Hematopoietic multipotent progenitor cell treated with erythropoietin and hydrocortisone succinate and interleukin-3 and kit ligand, for 6 days (in vitro differentiated cells): ENCODE results near the gene TNFRSF13B.

Experiments
- DNase-seq: peaks from one replicate; pipeline ENCODE4 v3.0.0-alpha.2; 2015

The TNFRSF13B gene

DNA sequence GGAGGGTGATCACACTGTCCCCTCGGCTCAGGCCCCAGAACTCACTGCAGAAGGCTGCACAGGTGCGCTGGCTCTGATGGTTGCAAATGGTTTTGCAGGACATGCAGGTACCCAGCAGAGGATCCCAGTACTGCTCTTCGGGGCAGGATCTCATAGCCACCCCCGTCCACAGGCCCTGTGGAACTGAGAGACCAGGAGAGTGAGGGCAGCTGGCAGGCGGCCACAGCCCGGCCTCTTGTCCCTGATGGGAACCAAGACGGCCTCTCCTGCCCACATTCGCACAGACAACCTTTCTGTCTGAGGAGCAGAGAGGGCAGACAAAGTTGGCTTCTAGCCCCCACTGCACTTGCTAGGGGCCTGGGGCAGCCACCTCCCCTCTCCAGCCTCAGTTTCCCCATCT, 19.5 kb downstream of the TNFRSF13B start:
- DNase-seq = no peak

DNA sequence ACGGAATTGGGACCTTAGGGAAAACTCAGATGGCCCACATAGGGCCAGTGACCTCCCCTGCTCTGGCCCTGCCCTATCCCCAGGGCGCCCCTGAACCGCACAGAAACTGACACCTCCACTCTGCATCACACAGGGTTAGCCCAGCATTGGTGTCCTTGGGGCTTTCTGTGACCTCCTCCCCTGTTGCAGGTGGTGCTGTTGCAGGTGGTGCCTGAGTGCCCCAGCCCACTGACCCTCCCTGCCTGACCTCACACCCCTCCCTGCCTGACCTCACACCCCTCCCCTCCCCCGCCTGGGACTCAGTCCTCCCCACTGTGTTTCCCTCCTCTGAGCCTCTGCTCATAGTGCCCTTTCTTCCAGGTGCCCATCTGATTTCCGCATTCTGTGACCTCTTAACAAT, 21.4 kb downstream of the TNFRSF13B start:
- no peak for DNase-seq

DNA sequence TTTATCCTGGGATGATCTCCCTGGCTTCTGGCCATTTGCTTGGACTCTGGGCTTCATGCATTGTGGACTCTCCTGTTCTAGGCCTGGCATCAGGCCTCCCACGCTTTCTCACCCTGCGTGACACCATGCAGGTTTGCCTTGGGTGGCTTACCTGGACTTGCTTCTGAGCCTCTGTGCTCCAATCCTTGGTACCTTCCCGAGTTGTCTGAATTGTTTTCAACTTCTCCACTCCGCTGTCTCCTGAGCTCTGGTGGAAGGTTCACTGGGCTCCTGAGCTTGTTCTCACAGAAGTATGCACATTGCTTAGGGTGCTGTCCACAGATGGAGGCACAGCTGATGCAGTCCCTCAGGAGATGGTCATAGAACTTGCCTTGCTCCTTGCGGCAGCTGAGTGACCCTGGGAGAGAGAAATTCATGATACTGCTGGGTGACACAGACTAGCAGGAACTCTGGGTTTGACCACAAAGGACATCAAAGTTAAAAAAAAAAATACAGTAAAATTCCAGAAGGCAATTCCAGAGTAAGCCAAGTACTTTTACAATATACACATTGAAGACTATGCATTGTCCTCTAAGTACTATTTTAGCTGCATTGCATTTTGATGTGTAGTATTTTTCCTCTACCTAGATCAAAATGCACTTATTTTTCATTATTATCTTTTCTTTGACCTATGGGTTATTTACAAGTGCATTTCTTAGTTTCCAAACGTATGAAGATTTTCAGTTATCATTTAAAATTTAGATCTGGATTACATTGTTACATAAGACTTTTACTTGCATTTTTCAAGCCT, 23.1 kb downstream of the TNFRSF13B start:
- no peak for DNase-seq

DNA sequence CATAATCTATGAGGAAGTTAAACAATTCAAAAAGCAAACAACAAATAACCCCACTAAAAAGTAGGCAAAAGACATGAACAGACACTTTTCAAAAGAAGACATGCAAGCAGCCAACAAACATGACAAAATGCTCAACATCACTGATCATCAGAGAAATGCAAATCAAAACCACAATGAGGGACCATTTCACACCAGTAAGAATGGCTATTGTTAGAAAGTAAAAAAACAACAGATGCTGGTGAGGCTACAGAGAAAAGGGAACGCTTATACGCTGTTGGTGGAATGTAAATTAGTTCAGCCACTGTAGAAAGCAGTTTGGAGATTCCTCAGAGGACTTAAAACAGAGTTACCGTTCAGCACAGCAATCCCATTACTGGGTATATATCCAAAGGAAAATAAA, 24.4 kb downstream of the TNFRSF13B start:
- DNase-seq = no peak

DNA sequence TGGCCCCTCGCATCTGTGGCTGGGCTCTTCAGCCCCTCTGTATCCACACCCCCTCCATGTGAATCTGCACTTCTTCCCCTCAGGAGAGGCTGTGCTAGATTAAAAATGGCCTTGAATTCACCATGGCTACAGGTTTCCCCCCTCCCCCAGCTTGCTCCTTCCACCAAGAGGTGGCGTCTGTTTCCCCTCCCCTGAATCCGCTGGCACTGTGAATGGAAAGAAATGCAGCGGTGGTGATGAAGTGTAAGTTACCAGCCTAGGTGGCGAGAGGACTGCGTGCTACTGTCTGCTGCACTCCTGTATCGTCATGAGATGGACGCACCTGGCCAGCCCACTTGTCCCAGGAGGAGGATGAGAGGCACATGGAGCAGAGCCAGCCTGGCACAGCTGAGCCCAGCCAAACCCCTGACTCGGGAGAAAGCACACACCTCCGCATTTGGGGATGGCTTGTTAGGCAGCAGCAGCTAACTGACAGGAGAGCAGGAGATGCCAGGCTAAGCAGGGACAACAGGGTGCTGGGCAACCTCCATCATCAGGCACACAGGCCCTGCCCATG, 26.2 kb downstream of the TNFRSF13B start:
- DNase-seq = no peak

DNA sequence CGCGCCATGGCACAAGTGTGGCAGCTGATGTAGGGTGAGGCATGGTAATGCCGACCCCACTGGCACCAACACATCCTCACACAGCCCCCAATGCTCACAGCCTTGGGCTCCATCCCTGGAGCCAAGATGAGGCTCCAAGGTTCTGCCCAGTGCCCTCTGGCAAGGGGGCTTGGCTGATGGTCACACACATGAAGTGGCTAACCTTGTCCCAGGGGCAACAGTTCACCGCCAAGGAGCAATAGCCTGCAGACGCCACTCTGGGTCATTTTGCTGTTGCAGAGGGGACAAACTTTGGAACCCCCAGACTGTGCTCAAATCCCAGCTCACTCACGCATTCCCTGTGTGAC, 26.8 kb downstream of the TNFRSF13B start:
- no peak for DNase-seq

DNA sequence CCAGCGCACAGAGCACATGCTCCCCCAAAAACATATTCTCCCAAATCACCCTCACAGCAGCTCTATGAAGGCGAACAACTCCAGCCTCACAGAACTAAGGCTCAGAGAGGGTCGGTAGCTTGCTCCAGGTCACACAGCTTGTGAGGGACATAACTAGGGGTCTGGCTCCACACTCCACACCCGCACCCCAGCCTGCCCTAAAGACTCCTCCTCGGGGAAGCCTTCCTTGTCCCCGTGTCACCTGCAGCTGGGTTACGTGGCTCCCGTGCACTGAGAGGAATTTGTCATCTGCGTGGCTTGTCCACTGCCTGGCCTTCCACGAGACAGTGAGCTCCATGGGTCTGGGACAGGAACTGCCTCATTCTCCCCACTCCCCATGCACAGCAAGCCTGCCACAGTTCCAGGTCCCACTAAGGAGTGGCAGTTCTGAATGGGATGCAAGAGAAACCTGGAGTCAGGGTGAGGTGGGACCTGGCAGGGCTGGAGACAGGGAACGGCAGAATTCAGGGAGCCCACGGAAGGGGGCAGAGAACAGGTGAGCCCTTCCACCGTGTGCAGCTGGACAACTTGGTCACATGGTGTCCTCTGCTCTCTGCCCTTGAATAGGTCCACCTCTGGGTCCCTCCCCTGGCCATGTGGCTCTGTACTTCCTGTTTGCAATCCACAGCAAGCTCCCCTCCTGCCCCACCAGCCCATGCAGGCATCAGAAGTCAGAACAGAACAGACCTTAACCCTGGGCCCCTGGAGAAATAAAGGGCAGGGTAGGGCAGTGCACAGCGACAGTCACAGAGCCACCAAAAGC, 27.4 kb downstream of the TNFRSF13B start:
- no peak for DNase-seq

DNA sequence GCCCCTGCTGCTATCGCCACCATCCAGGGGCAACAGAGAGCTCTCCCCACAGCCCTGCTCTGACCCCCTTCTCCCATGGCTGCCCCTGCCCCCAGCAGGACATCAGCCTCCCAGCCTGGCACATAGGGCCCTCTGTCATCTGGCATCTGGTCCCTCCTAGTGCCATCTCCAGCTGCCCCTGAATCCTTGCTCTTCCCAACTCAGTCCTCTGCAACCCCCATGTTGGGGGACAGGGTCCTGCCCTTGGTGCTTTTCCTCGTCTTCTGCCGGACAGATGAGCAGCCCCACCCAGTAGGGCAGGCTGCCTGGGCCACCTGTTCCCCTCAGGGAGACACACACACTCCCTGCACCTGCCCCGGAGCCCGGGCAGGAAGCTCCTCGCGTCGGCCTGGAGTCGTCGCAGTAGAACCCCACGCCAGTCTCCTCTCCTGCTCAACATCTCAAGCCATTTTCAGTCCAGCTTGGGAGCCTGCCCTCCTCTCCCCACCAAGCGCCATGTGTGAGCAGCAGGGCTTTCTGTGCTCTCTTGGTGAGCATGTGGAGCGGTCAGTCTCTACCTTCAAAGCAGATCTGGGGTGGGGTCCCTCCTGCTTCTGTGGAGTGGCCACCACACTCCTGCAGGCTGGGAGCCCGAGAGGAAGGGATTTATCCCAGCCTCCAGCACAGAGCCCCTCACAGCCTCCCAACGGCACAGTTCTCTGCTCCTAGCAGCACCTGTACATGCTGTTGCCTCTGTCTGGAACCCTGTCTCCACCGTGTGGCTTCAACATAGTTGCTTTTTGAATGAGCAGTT, 28.2 kb downstream of the TNFRSF13B start:
- DNase-seq = no peak

DNA sequence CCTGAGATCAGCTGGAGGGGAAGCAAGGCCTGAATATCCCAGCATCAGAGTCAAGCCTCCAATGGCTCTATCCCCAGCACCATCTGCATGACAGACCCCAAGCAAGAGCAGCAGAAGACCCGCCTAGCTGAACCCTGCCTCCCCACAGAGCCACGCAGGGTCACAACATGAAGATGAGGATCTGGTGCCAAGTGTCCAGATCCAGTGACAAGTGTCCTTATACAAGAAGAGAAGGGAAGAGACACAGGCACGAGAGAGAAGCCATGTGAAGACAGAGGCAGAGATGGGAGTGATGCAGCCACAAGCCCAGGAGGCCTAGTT, 28.9 kb downstream of the TNFRSF13B start:
- no peak for DNase-seq

DNA sequence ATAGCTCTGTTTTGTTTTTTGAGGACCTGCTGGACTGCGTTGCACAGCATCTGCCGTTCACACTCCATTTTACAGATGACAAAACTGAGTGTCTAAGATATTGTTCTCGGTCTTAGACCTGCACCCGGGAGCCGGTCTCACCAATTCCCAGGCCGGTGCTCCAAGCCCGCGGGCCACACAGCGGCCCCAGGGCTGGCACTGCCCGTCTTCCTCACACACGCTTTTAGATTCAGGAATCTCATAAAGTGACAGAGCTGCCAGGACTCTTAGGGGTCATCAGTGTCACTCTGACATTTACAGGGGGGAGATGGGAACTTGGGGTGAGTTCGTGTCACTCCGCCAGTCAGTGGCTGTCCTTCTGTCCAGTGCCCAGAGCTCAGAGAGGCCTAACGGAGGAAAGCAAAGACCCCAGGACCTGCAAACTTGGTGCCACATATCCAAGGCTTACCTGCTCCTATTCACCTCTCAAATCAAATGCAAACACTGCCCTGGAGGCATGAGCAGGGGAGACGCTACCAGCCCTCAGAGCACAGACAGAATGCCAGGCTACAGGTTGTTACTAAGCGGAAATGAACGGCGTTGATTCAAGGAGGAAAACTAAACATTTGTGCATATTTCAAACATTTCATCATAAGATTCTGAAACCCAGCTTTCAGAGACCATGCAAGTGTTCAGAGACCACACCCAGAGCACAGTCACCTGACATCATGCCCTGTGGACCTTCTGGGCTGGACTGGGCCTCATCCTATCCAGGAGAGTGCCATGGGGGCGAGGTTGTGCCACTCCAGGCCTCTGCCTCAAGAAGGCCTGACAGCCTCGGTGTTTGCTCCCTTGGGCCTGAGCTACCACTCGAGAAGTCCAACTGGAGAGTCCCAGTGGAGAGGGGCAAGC, 29.5 kb downstream of the TNFRSF13B start:
- DNase-seq = no peak

DNA sequence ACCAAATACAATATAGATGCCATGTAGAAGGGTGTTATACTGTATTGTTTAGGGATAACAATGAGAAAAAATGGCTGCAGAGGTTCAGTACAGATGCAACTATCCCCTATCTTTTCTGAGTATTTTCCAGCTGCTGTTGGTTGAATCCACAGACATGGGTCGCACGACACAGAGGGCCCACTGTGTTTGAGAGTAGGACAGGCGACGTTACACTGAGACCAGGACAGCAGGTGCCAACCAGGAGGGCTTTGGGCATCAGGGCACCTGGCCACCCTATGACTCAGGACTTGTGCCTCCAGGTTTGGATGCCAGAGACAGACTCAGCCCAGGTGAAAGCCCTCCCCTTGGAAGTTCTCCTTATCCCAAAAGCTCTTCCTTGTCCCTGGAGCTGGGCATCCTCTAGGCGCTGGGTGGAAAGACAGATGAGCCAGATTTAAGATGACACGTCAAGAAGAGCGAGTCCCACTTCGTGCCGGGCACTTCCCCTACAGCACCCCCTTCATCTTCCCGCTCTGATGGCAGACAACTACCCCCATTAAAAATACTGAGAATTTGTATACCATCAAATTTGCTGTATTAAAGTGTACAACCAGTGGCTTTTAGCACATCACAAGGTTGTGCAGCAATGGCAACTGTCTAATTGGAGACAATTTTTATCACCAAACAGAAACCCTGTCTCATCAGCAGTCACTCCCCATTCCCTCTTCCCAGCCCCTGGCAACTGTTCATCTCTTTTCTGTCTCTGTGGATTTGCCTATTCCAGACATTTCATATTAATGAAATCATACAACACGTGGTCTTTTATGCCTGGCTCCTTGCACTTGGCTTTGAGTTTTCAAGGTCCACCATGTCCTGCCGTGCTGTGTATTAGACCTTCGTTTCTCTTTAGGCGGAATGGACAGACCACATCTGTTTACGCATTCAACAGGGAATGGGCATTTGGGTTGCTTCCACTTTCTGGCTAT, 30.6 kb downstream of the TNFRSF13B start:
- no peak for DNase-seq

DNA sequence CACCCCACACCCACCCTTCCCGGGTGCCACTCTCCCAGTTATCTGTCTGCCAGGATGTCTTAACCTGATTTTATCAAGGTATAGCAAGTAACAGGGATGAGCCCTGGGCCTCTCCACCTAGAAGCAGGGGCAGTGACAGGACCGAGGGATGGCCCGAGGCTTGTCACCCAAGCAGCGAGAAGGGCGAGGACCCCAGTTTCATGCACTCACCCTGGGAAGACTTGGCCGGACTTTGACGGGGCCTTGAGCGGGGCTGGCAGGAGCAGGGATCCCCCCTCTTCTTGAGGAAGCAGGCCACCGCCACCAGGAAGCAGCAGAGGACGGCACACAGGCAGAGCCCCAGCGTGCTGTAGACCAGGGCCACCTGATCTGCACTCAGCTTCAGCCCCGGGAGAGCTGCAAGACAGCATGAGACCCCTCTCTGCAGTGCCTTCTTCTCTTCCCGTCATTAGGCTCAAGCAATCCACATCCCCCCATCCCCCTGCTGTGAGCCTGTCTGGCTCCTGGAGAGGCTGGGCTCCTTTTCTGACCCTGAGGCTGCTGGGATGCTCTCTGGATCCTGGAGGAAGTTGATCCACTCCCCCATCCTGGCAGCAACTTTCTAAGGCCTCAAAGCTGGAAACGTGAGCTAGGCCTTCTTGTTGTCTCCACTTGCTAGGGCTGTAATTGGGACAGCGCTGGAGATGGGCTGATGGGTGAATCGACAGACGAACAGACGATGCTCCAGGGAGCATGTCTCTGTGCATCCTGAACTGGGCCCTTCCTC, 31.6 kb downstream of the TNFRSF13B start:
- no peak for DNase-seq

DNA sequence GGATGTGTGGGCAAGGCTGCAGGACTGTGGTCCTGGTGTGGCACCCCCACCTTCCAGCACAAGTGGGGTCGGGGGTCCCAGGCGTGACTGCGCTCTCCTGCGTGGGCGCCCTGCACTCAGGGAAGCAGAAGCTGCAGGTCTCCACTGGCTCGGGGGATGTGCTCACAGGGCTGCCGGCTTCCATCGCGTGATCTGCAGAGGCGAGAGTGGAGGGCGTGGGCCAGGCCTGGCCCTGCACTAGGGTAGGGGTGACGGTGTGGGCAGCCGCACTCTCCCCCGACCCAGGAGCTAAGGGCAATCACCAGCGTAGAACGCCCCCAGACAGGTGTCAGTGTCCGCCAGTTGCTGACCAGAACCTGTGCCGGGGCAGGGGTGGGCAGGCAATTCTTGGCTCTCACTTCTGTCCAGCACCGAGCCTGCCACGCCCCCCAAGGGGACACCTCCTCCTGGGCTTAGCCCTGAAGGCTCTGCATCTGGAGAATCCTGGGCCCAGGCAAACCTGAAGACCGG, 32.3 kb downstream of the TNFRSF13B start:
- no peak for DNase-seq

DNA sequence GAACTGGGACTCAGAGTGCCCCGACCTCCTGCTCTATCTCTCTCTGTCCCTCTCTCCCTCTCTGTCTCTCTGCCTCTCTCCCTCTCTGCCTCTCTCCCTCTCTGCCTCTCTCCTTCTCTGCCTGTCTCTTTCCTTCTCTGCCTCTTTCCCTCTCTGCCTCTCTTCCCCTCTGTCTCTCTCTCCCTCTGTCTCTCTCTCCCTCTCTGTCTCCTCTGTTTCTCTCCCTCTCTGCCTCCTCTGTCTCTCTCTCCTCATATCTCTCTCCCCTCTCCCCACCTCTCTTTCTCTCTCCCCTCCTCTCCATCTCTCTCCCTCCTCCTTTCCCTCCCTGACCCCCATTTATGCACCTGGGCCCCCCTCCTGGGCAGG, 32.7 kb downstream of the TNFRSF13B start:
- DNase-seq = no peak

DNA sequence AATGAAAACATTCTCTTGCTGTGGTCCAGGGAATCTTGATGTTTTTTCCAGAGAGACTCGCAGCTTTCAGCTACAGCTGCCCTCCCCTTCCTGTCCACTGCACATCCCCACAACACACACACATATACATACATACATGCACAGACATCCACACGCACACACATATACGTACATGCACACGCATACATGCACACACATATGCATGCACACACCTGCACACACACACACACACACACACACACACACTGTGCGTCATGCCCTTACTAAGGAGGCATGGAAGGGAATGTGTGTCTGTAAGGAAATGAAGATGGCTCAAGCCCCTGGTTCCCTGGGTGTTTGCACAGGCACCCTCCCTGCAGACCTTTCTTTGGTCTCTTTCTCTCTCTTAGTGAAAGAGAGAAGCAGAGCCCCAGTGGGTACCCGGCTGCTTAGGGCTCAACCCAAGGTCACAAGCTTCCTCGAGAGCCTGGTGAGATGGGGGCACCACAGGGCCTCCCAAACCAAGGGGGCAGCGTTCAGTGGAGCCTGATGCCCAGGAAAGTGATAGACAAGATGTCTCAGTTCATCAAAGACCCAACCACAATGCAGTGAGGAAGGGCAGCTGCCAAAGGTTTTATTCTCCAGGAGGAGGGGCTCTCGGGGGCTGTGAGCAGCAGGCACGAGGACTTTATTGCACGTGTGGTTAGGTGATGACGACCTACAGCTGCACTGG, 33.3 kb downstream of the TNFRSF13B start:
- DNase-seq = no peak

DNA sequence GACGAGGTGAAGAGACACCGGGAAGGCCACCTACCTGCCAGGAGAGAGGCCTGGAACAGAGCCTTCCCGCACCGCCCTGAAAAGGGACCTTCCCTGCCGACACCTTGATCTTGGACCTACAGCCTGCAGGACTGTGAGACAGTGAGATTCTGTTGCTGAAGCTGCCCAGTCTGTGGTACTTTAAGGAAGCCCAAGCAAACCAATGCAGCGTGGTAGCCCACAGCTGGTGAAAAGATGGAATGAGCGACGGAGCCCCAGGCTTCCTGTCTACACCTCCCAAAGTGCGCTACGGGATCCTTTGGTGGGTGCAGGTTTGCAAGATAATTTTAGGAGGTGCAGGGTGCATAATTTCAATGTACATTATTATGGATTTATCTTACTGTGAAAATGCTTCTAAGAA, 33.9 kb downstream of the TNFRSF13B start:
- no peak for DNase-seq

DNA sequence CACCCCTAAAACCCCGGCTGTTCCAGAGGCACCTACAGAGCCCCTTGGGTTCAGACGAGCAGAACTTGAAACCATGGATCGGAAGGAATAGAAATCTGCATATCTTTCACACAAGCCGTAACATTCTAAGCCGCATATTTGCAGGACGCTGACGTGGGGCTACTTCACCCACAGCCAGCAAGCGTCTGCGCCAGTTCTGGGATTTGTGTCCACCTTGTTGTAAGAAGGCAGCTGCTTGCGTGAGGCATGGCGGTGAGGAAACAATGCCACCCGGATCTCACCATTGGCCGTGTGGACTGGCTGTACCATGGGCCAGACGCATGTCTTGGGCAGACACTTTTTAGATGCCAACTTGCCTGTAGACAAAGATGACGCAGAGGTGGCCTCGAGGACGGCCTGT, 34.5 kb downstream of the TNFRSF13B start:
- DNase-seq = no peak

DNA sequence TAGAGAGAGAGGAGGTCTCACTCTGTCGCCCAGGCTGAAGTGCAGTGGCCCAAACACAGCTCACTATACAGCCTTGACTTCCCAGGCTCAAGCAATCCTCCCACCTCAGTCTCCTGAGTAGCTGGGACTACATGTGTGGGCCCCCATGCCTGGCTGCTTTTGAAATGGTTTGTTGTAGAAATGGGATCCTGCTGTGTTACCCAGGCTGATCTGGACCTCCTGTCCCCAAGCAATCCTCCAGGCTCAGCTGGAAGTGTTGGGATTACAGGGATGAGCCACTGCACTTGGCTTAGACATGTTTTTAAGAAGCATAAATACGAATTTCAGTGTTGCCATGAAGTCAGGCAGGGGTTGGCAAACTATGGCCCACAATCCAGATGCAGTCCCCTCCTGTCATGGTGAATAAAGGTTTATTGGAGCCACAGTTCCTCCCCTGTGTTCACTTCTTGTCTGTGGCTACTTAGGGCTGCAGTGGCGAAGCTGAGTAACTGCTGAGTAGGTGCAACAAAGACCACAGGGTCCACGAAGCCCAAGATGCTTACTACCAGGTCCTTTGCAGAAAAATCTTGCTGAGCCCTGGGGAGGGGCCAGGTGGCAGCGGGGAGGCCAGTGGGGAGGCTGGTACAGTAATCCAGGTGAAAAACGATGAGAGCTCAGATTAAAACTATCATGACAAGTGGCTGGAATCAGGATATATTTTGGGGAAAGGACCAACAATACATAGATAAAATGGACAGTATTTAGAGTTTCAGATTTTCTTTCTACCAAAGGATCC, 35.2 kb downstream of the TNFRSF13B start:
- no peak for DNase-seq

DNA sequence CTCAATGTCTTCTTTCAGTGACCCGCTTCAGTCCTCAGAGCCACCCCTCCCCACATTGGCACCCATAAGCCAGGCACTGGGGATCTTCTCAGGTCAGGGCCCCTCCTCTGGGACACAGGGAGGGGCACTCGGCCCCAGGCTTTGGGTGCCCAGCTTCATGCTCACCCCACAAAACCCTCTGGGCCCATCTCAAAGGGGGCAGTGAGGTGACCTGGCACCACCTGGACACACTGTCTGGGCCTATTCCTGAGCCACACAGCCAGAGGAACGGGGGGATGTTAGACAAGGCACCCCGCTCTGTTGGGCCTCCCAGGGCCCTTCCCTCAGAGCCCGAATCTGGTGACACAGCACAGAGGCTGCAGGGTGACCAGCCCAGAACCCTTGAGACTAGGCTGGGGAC, 36.1 kb downstream of the TNFRSF13B start:
- no peak for DNase-seq
